SKM-1 treated with dmso at 0.1 percent for 144 hours (cell line): Measurements from ENCODE around the gene FAM78B.
A peak's percentile ranks its signal among the peaks of the same experiment; 100 is the strongest.

ENCODE experiments used
- DNase-seq: peaks from one replicate; lab custom pipeline; 2025; ENCODE audit not compliant: unreplicated experiment; lab: John Stamatoyannopoulos, UW

FAM78B gene

GRCh38 chr1:166120281-166120680, 46.5 kb downstream of the FAM78B start:
- DNase-seq = no peak

GRCh38 chr1:166119471-166119965, 47.3 kb downstream of the FAM78B start:
- DNase-seq = no peak

DNA sequence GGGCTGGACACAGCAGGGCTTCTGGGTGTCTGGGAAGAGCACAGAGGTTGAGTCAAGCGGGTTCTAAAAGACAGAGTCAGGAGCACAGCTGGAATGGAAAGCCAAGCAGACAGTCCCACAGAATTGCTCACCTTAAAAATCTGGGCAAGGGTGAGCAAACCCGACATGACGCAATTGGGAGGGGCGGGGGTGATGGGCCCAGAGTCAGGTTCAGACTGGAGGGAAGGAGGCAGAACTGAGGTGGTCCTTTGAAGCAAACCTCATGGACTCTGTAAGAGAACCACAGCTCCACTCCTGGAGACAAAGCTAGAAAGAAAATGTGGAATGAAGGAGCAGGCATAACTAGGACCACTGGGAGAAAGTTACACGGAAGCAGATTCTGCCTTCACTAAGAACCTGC, 49.0 kb downstream of the FAM78B start:
- DNase-seq = no peak

- no peak for DNase-seq
Measured at GRCh38 chr1:166116026-166116425, 50.8 kb downstream of the FAM78B start.

GRCh38 chr1:166114419-166114818, 52.4 kb downstream of the FAM78B start:
- DNase-seq = no peak

- no peak for DNase-seq
Measured at GRCh38 chr1:166113630-166114029, 53.2 kb downstream of the FAM78B start.

GRCh38 chr1:166113031-166113430, 53.8 kb downstream of the FAM78B start:
- no peak for DNase-seq

GRCh38 chr1:166112425-166112824, 54.4 kb downstream of the FAM78B start:
- no peak for DNase-seq

DNA sequence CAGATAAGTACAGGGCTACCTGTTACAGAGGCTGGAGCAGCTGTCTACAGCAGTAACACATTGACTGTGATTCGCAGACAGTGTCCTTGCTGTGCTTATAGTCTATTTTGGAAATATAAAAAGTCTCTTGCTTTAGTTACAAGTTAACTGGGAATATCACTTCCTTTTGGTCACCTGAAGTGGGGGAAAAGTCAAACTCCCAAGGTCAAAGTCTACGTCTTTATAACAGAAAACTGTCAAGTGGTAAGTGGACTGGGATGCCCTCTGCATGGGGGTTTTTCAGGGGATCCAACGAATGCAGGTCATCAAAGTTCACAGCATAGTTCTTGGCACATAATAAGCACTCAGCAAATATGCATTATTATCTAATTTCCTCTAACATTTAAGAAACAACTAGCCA, 55.4 kb downstream of the FAM78B start:
- no peak for DNase-seq

GRCh38 chr1:166090244-166090643, 76.6 kb downstream of the FAM78B start:
- DNase-seq = no peak

GRCh38 chr1:166089804-166090203, 77.0 kb downstream of the FAM78B start:
- peak; percentile 30 for DNase-seq

DNA sequence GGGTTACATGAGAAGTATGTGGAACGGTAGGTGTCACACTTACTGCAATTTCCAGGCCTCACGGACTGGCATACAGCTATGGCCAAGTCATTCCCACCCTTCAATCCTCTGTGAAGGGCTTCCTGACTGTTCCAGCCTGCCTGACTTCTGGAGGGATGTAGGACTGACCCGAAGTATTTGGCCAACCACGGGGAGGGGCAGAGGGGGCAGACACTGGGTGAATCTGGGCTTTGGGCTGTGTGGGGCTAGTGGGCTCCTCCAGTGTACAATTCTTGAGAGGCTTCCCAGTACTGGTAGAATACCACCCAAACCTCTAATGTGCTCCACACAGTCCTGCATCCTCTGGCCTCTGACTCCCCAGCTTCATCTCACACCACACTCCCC, 78.2 kb downstream of the FAM78B start:
- DNase-seq = no peak

- DNase-seq = no peak
Measured at GRCh38 chr1:166087734-166088571, 78.8 kb downstream of the FAM78B start.

- DNase-seq = no peak
Measured at GRCh38 chr1:166086113-166086883, 80.5 kb downstream of the FAM78B start.

GRCh38 chr1:166084613-166085012, 82.2 kb downstream of the FAM78B start:
- no peak for DNase-seq

GRCh38 chr1:166083887-166084286, 82.9 kb downstream of the FAM78B start:
- no peak for DNase-seq

GRCh38 chr1:166082601-166083000, 84.2 kb downstream of the FAM78B start:
- no peak for DNase-seq

DNA sequence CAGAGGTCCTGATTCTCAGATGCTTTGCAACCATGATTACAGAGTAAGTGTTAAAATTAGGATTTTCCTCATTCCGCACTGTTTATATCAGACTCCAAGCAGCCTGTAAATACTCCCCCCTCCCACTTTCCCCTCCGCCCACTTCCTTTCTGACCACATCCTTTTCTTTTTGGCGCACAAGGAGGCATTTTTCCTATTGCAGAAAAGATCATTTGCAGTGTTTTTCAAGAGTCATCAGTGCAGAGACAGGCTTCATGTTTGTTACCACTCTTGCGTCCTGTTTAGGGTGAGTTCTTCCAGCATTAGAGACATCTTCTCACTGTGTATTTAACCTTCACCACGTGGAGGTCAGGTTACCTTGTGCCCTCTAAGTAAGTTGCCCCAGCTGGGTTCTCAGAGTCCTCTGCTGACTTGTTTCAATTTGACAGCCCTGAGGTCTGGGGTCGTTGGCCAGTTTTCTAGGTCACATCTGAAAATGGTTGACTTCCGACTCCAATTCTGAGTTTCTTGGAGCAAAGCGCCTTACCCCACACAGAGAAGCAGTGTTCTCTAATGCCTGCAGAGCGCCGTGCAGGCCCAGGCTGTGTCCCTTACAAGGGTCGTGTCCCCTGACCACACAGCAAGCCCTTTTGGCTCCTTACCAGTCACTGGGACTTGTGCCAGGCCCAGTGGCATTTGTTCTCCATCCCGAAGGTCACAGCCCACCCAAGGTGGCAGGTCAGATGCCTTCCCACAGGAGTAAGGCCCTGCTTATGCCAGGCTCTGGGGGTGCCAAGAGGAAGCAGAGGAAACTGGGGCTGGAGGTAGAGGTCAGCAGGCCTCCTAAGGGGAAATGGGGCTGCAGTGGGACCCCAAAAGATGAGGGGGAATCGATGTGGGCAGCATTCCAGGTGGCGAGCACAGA, 85.6 kb downstream of the FAM78B start:
- DNase-seq = no peak

DNA sequence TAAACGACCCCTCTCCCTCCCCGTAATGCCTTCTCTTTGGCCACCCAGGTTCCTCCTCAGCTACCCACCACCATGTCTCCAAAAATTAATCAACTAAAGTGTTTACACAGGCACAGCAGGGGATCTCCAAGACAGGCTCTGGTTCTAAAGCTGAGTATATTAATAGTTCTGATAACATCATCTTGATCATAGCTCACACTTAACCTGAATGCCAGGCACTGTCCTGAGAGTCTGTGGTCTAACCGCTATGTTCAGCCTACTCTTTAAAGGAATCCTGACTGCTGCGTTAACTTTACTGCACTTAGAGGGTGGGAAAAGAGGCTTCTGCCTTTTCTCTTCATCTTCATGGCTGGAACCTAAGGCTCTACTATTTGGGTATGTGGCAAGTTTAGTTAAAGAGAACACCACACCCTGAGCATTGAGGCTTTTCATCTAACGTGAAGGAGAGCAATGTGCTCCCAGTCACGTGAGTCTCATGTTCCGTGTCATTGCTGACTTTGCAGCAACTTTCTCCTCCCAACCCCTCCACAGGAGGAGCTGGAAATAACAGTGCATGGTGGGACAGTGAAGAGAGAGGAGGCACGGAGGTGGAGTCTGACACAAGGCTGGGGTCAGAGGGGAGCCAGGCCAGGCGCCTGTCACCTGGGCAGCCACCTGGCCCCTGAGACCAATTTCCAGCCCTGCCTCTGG, 86.4 kb downstream of the FAM78B start:
- DNase-seq = no peak

DNA sequence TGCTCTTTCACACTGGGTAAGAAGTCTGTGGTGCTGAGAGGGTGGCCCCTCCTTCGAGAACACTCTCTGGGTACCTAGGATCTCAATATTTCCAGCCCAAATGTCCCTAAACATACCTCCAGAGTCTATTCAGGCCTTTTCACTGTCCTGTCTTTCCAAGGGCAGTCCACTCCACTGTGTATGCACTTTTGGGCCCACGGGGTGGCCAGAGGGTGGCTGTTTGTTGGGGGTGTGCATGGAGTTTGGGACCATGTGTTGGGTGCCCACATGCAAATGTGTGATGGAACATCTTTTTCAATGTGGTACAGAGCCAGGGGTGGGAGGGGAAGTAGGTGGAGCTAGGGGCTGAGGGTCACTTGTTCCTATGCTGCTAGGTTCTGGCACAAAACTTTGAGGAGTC, 87.5 kb downstream of the FAM78B start:
- DNase-seq = no peak

DNA sequence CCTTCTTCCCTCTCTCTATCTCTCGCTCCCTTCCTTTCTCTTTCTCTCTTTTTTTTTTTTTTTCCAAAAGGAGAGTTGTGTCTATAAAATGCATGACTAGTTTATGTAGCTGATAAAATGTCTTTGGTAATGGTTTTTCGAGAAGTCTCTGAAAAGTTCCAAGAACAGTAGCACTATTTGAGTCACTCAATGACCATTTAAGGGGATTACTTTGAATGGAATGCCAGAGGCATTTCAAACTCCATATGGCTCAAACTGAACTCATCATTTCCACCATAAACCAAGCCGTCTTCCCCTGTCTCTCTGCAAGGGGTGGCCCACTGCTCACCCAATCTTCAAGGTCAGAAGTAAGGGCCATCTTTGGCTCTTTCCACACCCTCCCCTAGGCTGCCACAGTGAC, 93.3 kb downstream of the FAM78B start:
- no peak for DNase-seq
